GM19468 (cell line): ENCODE results near the gene DNAJC5G.

Source experiments
- ATAC-seq: cut with Tn5 transposase; IDR thresholded peaks from one replicate; pipeline ENCODE4 v1.9.1; 2021; ENCODE audit warnings: mild to moderate bottlenecking, moderate library complexity, moderate number of reproducible peaks; ENCODE audit not compliant: unreplicated experiment; ENCODE audit errors: extremely low read depth

Gene DNAJC5G

GRCh38 chr2:27275211-27276150 is at the start of gene DNAJC5G:
DNAJC5G (plus strand) TSS chr2:27275433; CDS start chr2:27276729, 1,296 bp downstream.
- no peak for ATAC-seq

DNA sequence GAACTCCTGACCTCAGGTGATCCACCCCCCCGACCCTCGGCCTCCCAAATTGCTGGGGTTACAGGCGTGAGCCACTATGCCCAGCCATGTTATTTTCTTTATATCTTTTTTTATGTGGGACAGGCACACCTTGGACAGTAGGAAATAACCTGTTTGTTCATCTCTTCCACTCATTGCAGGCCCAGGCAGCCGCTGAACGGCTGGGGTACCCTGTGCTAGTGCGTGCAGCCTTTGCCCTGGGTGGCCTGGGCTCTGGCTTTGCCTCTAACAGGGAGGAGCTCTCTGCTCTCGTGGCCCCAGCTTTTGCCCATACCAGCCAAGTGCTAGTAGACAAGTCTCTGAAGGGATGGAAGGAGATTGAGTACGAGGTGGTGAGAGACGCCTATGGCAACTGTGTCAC is 49.7 kb upstream of the DNAJC5G start:
- ATAC-seq: no peak

DNA sequence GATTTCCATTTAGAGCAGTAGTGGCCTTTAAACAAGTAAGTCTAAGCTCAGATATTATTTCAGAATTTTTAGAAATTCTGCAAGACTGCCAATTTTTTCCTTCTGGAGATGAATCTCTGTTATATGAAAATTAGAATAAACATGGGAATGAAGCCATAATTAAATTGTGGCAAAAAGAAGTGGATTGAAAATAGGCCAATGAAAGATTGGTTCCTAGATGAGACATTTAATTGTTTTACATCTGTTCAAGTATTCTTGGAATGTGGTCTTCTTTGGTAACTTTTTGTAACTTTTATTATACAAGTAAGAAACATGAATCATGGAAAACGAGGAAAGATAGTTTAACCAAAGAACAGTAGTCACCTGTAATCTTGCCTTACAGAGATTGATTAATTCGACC is 47.7 kb upstream of the DNAJC5G start:
- ATAC-seq: no peak

- ATAC-seq: no peak
Observed at GRCh38 chr2:27231921-27232320, 43.3 kb upstream of the DNAJC5G start.

GRCh38 chr2:27233341-27233740 is 41.9 kb upstream of the DNAJC5G start:
- no peak for ATAC-seq

DNA sequence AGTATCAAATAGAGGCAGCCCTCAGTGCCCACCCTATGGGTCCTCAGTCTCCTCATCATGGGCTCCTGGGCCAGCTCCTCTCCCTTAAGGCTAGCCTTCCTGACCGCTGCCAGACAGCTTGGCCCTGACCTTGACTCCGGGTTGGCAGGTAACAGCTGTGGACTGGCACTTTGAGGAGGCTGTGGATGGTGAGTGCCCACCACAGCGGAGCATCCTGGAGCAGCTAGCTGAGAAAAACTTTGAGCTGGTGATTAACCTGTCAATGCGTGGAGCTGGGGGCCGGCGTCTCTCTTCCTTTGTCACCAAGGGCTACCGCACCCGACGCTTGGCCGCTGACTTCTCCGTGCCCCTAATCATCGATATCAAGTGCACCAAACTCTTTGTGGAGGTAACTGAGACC is 39.1 kb upstream of the DNAJC5G start:
- ATAC-seq: no peak

GRCh38 chr2:27236626-27237025 is 38.6 kb upstream of the DNAJC5G start:
- no peak for ATAC-seq

GRCh38 chr2:27237341-27237945 is 37.8 kb upstream of the DNAJC5G start:
- ATAC-seq: no peak

DNA sequence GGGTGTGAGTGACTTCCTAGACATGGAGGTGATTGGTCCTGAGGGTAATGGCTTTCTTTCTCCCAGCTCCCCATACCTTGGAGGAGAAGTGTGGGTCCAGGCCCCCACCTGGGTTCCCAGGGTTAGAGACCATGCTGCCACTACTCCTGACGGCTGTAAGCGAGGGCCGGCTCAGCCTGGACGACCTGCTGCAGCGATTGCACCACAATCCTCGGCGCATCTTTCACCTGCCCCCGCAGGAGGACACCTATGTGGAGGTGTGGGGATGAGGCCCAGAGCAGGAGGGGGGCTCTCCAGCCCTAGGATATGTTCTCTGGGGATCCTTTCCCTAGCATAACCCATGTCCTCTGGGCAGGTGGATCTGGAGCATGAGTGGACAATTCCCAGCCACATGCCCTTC is 36.3 kb upstream of the DNAJC5G start:
- no peak for ATAC-seq

- ATAC-seq: no peak
Observed at GRCh38 chr2:27240406-27240805, 34.8 kb upstream of the DNAJC5G start.

- no peak for ATAC-seq
Observed at GRCh38 chr2:27241761-27242613, 33.2 kb upstream of the DNAJC5G start.

DNA sequence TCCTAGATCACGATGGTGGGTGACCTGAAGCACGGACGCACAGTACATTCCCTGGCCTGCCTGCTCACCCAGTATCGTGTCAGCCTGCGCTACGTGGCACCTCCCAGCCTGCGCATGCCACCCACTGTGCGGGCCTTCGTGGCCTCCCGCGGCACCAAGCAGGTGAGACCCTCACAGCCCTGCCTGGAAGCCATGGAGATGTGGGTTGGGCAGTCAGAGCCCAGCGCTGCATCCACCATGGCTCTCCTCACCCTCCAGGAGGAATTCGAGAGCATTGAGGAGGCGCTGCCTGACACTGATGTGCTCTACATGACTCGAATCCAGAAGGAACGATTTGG is 32.6 kb upstream of the DNAJC5G start:
- no peak for ATAC-seq

GRCh38 chr2:27243391-27244130 is 31.7 kb upstream of the DNAJC5G start:
- no peak for ATAC-seq

DNA sequence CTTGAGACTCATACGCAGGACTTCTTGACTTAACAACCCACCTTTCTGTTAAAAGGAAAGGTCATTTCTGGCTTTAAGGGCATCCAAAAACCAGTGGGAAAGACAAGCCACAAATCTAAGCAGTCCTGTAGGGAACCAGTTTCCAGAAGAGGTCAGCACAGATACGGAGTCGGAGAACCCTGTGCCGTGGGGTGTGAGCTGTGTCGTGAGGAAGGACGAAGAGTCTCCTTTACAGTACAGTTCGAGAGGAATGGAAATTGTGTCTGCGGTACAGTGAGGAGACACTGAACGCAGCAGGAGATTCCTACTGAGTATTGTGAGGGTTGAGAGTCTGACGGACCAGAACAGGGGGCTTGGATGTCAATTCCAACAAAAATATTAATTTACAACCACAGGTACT is 30.1 kb upstream of the DNAJC5G start:
- no peak for ATAC-seq

DNA sequence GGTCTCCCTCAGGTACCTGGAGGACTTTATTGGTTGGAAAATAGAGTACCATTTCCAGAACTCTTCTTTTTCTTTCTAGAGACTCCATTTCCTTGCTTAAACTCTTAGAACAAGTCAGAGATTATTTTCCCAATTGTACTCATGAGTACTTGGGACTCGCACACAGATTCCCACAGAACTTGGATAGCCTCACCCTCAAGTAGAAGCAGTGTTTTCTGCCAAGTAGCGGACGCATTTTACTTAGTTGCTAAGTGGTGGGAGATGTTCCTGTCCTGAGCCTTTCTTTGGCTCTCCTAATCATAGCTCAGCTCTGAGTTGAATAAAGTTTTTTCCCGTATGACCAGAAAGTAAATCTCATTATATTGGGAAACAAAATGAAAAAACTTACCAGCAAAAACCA is 29.6 kb upstream of the DNAJC5G start:
- ATAC-seq: no peak

DNA sequence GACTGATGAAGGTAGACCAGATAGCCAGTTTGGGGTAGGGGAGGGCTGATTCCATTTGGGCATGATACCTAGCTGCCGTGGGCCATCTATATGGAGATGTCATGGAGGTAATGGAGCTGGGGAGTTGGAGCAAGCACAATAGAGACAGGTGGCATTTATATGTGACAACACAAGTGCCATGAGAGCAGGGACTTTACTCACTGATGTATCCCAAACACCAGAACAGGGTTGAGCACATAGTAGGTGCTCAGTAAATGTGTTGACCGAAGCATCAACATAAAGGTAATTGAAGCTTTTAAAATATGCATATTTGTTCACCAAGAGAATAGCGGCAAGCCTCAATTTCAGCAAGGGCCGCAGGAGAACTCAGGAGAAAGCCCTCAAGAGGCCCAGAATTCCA is 27.3 kb upstream of the DNAJC5G start:
- no peak for ATAC-seq

- no peak for ATAC-seq
Observed at GRCh38 chr2:27249159-27249890, 25.9 kb upstream of the DNAJC5G start.

DNA sequence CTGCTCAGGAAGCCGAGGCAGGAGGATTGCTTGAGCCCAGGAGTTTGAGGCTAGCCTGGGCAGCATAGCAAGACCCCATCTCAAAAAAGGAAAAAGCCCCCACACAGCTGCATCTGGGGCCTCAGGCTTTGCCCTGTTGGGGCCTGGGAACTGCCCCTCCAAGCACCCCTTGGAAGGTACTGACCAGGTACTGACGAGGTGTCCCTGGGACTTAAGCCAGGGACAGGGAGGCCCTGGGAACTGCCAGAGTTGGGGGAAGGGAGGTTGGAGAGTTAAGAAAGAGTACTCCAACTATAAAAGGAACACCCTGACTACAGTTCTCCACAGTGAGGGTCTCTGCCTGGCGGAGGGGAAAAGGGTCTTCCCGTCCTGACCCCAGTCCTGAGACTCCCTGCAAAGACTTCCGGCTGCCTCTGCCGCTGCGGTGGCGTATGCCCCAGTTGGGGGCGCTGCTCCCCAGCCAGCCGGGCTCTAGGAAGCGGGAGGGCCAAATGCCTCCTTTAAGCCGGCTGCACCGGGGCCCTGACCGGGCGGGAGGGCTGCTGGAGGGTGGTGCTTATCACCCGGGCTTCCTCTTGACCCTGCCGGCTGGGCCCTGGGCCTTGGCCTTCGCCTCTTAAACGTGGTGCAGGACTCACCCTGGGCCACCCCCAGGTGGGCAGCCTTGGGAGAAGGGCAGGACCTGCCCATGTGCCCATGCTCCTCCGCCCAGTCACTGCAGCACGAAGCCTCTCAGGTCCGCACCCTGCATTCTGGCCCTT is 25.2 kb upstream of the DNAJC5G start:
- ATAC-seq: no peak
